Natural killer cell treated with Interleukin-12 subunit alpha and Interleukin-12 subunit beta and Interleukin-15 and Interleukin-18, amount 100 ng/mL, for 72 hours (primary cell): ENCODE measurements around the gene TNIK. TPM values are rescaled to one million over a fixed set of nuclear protein-coding genes. Genes with fewer than 3 reads are reported as not detected.
"Not testable (repeated sequence)": the region's sequence is repeated elsewhere in the genome, so short reads cannot be mapped to it uniquely, and the experiment has no call there.

Experiments used
- ATAC-seq, 2 donors: fragments of 150-1000 bp; cut with Tn5 transposase in 1 of 2; sonication (Bioruptor Pico), chemical (Tn5 transposase) in 1 of 2; 2 replicates each; pipeline ENCODE4 v1.10.0; 2021
- DNase-seq: peaks from one replicate; pipeline ENCODE4 v3.0.0; 2022; ENCODE audit warnings: low spot score
- H3K27ac Mint-ChIP-seq, 2 donors: 1 replicate in 1 of 2; 2 replicates in 1 of 2; pipeline ENCODE4 v1.8.0; 2022; ENCODE audit warnings: mixed read lengths in 2 of 2, mild to moderate bottlenecking in 1 of 2, moderate library complexity in 1 of 2
- H3K27me3 Mint-ChIP-seq, 2 donors: 1 replicate in 1 of 2; 2 replicates in 1 of 2; pipeline ENCODE4 v1.8.0; 2022; ENCODE audit warnings: mixed read lengths in 2 of 2
- H3K36me3 Mint-ChIP-seq: one replicate; pipeline ENCODE4 v1.8.0; 2022; ENCODE audit warnings: mixed read lengths
- H3K4me1 Mint-ChIP-seq, 2 donors: 1 replicate in 1 of 2; 2 replicates in 1 of 2; pipeline ENCODE4 v1.8.0; 2022; ENCODE audit warnings: low read depth in 2 of 2, mixed read lengths in 2 of 2, mild to moderate bottlenecking in 1 of 2
- H3K4me3 Mint-ChIP-seq: one replicate; pipeline ENCODE4 v1.8.0; 2022; ENCODE audit warnings: mixed read lengths
- H3K9me3 Mint-ChIP-seq: 2 replicates; pipeline ENCODE4 v1.8.0; 2022; ENCODE audit warnings: mixed read lengths
- total RNA-seq, 2 donors: library from RNA; stranded (reverse); gene quantifications; one replicate each; pipeline ENCODE4 v1.2.3, GENCODE V29; 2022

TNIK gene
- total RNA-seq, 2 donors from 2014 or later = 44.3 to 48.5 TPM

DNA sequence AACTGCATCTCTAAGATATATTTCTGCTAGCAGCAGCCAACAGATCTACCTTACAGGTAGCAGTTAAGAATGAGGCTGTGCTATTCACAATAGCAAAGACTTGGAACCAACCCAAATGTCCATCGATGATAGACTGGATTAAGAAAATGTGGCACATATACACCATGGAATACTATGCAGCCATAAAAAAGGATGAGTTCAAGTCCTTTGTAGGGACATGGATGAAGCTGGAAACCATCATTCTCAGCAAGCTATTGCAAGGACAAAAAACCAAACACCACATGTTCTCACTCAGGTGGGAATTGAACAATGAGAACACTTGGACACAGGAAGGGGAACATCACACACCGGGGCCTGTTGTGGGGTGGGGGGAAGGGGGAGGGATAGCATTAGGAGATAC lies 218.6 kb downstream of the TNIK start:
- H3K27ac Mint-ChIP-seq, H3K36me3 Mint-ChIP-seq, ATAC-seq, H3K27me3 Mint-ChIP-seq, DNase-seq, H3K9me3 Mint-ChIP-seq, H3K4me3 Mint-ChIP-seq: not testable (repeated sequence)
- peaks cover 11 to 18% of the 10 kb centered on the region in 2 donors for H3K4me1 Mint-ChIP-seq

DNA sequence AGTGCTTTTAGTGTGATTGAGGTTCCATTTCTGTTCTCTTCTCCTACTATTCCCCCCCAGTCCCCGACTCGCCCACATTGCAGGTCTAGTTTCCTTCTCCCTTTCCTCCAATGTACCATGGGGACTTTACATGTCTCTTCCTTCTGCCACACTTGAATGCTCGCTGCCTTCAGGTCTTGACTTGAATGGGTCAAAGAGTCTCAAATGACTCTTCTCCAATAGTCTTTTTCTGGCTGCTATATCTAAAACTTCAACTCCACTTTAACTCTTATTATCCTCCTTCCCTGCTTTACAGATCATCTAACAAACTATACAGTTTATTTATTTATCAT lies 219.7 kb downstream of the TNIK start:
- Mint-ChIP-seq H3K36me3 (peaks cover 5% of the 10 kb centered on the region), H3K9me3 (peaks cover 3% of the 10 kb centered on the region), H3K4me1 (peaks cover 23 to 28% of the 10 kb centered on the region in 2 donors), H3K4me3 (no peak overlapping the region), H3K27ac (no peak overlapping the region), H3K27me3 (no peaks in the 10 kb centered on the region)
- DNase-seq = no peak
- ATAC-seq = no peak

DNA sequence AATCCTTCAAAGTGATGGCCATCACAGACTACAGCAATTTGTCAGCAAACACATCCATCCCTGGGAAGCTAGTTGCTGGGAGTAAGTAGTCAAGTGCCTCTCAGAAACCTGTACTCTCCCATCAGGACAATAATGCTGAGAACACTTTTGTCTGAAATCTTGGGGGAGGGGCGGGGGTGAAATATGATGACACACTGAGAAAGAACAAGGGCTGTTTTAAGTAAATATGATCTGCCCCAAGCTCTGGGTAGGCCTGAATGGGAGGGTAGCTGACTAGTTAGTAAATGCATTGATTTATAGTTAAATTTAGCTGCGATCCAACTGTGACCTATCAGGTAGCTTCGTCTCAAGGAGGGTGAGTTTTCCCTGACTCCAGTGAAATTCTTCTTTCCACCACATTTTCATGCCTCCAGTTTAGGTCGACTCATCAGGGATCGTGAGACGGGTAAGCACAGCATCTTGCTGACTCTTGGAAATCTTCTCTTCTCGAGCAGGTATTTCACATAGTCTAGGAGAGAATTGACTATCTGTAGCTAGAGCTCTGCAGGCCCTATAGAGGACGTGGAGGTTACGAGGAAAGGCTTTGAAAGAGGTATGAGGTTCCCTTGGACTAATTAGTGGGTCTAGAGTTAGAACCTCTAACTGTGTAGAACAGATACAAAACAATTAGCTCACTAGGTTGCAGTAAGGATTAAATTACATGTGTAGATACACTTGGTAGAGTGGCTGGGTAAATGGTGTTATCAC lies 220.3 kb downstream of the TNIK start:
- peak overlapping the region in 1 of 2 donors; percentile 83 for H3K27ac Mint-ChIP-seq
- peaks cover 3% of the 10 kb centered on the region for H3K9me3 Mint-ChIP-seq
- no peak for ATAC-seq
- no peak overlapping the region for H3K4me3 Mint-ChIP-seq
- H3K4me1 Mint-ChIP-seq = peaks cover 25 to 32% of the 10 kb centered on the region in 2 donors
- peaks cover 5% of the 10 kb centered on the region for H3K36me3 Mint-ChIP-seq
- H3K27me3 Mint-ChIP-seq = no peaks in the 10 kb centered on the region
- no peak for DNase-seq

DNA sequence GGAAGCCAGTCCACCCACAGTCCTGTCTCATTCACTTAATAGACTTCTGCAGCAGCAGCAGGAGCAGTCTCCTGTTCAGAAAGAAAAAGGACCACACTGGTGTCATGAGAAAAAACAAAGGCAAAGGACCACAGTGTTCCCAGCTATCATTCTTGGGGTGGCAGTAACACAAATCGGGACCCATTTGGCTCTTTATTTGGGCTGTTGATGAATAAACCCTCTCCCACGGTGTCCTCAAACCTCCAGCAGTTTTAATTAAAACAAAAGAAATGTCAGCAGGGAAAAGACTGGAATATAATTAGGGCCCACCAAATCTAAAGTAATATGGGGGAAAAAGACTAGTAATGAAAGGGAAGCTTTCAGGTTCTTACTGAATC lies 223.2 kb downstream of the TNIK start:
- no peak overlapping the region for H3K4me3 Mint-ChIP-seq
- no peaks in the 10 kb centered on the region for H3K27me3 Mint-ChIP-seq
- peak overlapping the region in 1 of 2 donors; percentile 19 for H3K27ac Mint-ChIP-seq
- ATAC-seq (no peak), DNase-seq (no peak)
- H3K4me1 Mint-ChIP-seq = peaks cover 40 to 49% of the 10 kb centered on the region in 2 donors
- peaks cover under 1% of the 10 kb centered on the region for H3K36me3 Mint-ChIP-seq
- H3K9me3 Mint-ChIP-seq = peaks cover 3% of the 10 kb centered on the region

DNA sequence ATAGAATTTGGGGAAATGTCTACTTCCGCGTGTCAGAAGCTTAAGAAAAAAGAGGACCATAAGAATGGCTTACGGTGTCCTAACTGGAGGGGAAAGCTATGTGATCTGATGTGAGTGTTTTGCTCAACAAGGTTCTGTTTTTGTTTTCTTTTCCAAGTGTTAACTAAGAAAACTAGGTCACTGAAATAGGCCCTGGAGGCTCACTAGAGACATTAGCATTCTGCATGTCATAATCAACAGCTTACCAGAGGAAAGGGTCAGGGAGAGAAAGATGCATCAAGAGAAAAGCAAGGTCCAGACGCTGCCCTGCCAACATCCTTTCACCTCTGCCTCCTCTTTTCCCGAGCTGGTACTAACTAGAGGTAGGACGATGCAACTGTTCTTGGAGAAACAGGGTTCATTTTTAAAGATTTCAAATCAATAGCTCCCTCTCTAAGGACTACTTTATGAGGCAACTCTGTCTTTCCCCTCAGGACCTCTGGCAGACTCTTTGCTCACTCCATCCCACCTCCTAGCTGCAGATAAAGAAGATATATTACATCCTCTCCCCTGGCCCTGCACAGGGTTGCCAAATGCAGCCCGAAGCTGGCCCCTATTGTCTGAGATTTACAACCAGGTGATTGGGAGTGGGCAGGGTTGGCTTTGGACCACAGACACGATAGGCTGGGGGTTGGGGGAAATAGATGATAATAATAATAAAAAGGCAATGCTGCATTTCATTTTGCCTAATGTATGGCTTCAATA lies 223.8 kb downstream of the TNIK start:
- Mint-ChIP-seq H3K36me3 (no peaks in the 10 kb centered on the region), H3K9me3 (peaks cover 3% of the 10 kb centered on the region), H3K4me3 (no peak overlapping the region), H3K4me1 (peaks cover 40 to 49% of the 10 kb centered on the region in 2 donors), H3K27ac (no peak overlapping the region), H3K27me3 (no peaks in the 10 kb centered on the region)
- ATAC-seq (no peak), DNase-seq (no peak)

DNA sequence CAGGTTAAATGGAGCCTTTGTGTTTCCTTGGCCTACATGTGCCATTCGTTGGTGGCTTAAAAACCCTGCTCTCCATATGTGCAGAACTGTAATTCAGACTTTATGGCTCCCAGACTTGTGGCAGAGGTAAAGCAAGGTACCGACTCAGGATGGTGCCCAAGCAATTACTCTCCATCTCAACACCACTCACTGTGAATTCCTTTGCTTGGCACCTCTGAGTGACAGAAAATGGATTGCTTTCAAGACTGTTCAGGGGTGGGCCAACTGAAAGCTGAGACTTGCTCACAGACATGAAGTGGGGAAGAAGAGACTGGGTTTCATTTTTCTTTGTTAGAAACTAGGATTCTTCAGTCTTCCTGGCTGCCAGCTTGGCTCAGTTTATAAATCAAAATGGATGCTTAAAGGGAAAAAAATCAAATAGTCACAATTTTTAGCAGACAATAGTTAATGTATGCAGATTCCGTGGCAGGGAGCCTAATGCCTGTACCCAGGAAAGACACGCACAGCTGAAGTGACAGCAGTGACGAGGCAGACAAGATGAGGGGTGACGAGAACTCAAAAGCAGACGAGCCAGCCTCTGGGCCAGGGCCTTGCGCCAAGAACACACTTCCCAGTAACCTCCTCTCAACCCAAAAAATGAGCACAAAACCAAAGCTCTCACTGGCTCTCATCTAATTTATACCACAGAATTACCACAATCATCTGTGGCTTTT lies 225.8 kb downstream of the TNIK start:
- DNase-seq = no peak
- peaks cover 45 to 46% of the 10 kb centered on the region in 2 donors for H3K4me1 Mint-ChIP-seq
- ATAC-seq = no peak
- no peaks in the 10 kb centered on the region for H3K27me3 Mint-ChIP-seq
- H3K27ac Mint-ChIP-seq = peak overlapping the region in 1 of 2 donors; percentile 43
- peaks cover 3% of the 10 kb centered on the region for H3K9me3 Mint-ChIP-seq
- H3K4me3 Mint-ChIP-seq = no peak overlapping the region
- no peaks in the 10 kb centered on the region for H3K36me3 Mint-ChIP-seq

DNA sequence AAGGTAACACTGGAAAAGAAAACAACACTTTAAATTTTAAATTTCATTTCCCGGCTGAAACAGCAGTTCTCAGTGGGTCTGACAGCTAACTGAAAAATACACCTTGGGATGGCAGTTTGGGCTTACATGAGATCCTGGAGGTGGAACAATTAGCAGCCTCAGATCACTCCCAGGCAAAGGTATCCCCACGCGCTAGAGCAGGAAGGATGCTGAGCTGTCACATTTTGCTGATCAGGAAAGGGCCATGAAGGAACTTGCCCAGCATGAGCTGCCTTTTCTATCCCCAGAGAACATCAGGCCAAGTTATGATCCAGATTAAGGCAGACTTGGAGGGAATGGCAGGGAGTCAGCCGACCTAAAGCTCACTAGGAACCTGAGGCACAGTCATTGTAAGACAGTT lies 228.8 kb downstream of the TNIK start:
- no peak for ATAC-seq
- H3K27me3 Mint-ChIP-seq = no peaks in the 10 kb centered on the region

DNA sequence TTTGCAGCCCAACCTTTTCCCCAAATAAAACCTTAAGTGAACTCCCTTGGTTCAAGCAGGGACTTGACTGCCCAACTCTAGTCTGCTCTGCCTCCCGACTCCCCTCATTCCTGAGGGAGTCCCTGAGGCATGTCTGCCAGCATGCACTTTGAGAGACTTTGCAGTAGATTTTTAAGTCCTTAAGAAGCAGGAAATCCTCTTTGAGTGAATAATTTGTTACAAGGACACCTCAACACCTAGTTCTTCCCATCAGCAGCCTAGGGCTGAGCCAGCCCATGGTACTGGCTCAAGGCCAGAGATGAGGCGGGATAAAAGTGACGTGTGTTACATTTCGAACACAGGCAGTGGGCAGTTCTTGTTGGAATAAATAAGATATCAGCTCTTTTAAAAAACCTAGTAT lies 229.3 kb downstream of the TNIK start:
- peaks cover 12% of the 10 kb centered on the region for H3K36me3 Mint-ChIP-seq

More for the DNA sequence above, 228.8 kb downstream of the TNIK start:
- no peak for DNase-seq
- Mint-ChIP-seq H3K36me3 (peaks cover 7% of the 10 kb centered on the region), H3K4me3 (no peak overlapping the region), H3K4me1 (peaks cover 47 to 54% of the 10 kb centered on the region in 2 donors), H3K27ac (no peak overlapping the region), H3K9me3 (peaks cover 3% of the 10 kb centered on the region)

DNA sequence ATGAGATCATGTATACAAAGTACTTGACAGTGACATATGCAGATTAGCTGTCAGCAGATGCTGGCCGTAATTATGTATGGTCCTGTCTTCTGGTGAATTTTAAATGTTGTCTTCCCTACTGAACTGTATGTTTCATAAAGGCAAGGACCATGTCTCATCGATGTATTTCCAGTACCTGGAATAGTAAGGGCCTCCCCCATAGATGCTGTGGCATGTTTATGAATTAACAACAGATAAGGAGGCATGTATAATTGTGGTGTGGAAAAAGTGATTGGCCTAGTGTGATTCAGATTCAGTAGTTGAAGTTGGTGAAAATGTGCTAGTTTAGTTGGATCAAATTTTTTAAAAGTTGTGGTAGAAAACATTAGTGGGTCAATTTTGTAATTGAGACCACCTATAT lies 231.0 kb downstream of the TNIK start:
- H3K4me3 Mint-ChIP-seq = no peak overlapping the region
- no peak for DNase-seq
- H3K9me3 Mint-ChIP-seq = peaks cover 3% of the 10 kb centered on the region
- H3K36me3 Mint-ChIP-seq = peaks cover 19% of the 10 kb centered on the region
- H3K27me3 Mint-ChIP-seq = no peaks in the 10 kb centered on the region
- no peak for ATAC-seq
- peaks cover 50 to 53% of the 10 kb centered on the region in 2 donors for H3K4me1 Mint-ChIP-seq
- H3K27ac Mint-ChIP-seq = peak overlapping the region in 1 of 2 donors; percentile 11

More for the DNA sequence above, 229.3 kb downstream of the TNIK start:
- no peak for DNase-seq
- ATAC-seq = no peak
- no peaks in the 10 kb centered on the region for H3K27me3 Mint-ChIP-seq
- no peak overlapping the region for H3K4me3 Mint-ChIP-seq
- peak overlapping the region; percentile 36 to 42 for H3K27ac Mint-ChIP-seq
- H3K9me3 Mint-ChIP-seq = peaks cover 3% of the 10 kb centered on the region
- H3K4me1 Mint-ChIP-seq = peaks cover 47 to 53% of the 10 kb centered on the region in 2 donors

DNA sequence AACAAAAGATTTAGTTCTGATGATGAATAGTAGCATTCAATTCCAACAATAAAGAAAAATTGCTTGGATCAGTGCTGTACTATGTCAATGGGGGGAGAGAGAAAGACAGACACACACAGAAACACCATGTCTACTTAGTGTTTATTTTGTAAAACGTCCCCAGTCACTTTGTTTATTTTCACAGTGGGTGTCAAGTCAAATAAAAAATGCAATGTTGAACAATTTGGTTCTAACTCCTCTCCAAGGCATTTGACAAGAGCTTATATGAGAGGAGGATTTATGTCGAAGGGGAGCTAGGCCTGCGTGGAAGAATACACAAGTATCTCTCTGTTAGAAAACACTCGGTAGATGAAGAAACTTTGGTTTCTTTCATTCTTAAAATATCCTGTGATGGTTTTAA lies 232.0 kb downstream of the TNIK start:
- peaks cover 3% of the 10 kb centered on the region for H3K9me3 Mint-ChIP-seq
- no peaks in the 10 kb centered on the region for H3K27me3 Mint-ChIP-seq
- H3K4me1 Mint-ChIP-seq = peaks cover 48 to 52% of the 10 kb centered on the region in 2 donors
- peaks cover 19% of the 10 kb centered on the region for H3K36me3 Mint-ChIP-seq
- no peak for DNase-seq
- no peak overlapping the region for H3K4me3 Mint-ChIP-seq
- ATAC-seq = no peak
- peak overlapping the region in 1 of 2 donors; percentile 48 for H3K27ac Mint-ChIP-seq

DNA sequence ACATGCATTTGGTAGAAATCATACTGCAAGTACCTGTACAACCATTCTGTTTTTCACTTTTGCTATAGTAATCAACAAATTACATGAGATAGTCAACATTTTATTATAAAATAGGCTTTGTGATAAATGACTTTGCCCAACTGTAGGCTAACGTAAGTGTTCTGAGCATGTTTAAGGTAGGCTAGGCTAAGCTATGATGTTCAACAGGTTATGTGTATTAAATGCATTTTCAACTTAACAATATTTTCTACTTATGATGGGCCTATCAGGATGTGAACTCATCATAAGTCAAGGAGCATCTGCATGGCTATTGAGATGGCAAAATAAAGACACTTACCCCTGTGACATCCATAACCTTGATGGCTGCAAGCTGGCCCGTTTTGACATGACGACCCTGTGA lies 232.4 kb downstream of the TNIK start:
- no peak for DNase-seq
- H3K27ac Mint-ChIP-seq = peak overlapping the region in 1 of 2 donors; percentile 48
- no peak overlapping the region for H3K4me3 Mint-ChIP-seq
- no peak for ATAC-seq
- H3K27me3 Mint-ChIP-seq = no peaks in the 10 kb centered on the region
- H3K36me3 Mint-ChIP-seq = peaks cover 19% of the 10 kb centered on the region
- H3K9me3 Mint-ChIP-seq = no peaks in the 10 kb centered on the region
- H3K4me1 Mint-ChIP-seq = peaks cover 43 to 50% of the 10 kb centered on the region in 2 donors

DNA sequence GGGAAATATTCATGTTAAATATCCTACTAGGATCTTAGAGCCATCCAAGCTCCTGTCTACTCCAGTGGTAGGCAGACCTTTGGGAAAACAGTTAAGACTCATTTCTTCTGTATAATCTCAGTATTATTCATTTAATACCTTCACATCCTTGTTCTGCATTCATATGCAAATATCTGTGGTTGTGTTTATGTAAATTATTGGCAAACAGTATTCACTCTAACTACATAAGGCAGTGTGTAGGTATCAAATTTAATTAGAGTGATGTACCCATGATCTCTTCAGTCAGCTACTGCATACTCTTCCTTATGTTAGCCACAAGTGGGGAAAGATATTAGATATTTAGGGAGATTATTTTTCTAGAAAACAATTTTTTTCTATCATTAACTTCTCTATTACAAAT lies 232.8 kb downstream of the TNIK start:
- ATAC-seq (peak in 1 of 2 donors; percentile 36), DNase-seq (no peak)
- H3K27ac Mint-ChIP-seq = peak overlapping the region in 1 of 2 donors; percentile 25
- H3K9me3 Mint-ChIP-seq = no peaks in the 10 kb centered on the region
- peaks cover 19% of the 10 kb centered on the region for H3K36me3 Mint-ChIP-seq
- peaks cover 39 to 46% of the 10 kb centered on the region in 2 donors for H3K4me1 Mint-ChIP-seq
- H3K4me3 Mint-ChIP-seq = no peak overlapping the region
- no peaks in the 10 kb centered on the region for H3K27me3 Mint-ChIP-seq

DNA sequence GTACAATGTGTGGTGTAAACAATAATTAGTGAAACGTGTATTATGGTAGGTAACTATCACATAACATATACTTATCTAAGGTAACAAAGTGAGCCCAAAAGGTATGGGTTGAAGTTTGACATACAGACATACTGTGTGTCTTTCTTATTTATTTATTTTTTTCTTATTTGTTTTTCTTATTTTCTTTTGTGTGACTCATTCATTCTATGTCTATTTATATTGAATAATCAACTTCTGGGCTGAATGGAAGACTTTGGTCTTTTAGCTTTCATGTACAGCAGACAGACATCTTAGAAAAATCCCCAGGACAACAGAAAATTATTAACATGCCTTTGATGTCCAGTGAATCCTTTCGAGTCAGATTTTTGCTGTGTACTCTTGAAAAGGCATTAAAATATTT lies 233.4 kb downstream of the TNIK start:
- peak overlapping the region in 1 of 2 donors; percentile 25 for H3K27ac Mint-ChIP-seq
- H3K36me3 Mint-ChIP-seq = peaks cover 19% of the 10 kb centered on the region

DNA sequence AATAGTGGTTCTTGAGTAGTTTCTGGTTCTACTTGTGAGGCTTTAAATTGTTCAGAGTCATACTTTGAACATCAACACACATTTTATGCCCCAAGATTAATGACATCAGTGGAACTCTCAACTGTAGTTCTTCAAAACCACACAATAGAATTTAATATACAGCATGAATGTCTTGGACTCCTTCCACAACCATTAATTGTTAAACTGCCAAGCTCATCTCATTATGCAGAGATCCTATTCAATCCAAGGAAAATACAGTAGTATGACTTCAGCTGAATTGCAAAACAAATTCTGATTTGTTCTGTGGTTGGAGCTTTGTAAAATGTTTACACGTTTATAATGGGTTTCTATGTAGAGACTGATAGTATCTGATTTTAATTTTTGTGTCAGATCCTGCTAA lies 234.5 kb downstream of the TNIK start:
- Mint-ChIP-seq H3K36me3 (peaks cover 19% of the 10 kb centered on the region), H3K9me3 (no peaks in the 10 kb centered on the region), H3K27me3 (no peaks in the 10 kb centered on the region), H3K27ac (peak overlapping the region; percentile 65 to 82), H3K4me3 (peak overlapping the region; percentile 33), H3K4me1 (peaks cover 36 to 44% of the 10 kb centered on the region in 2 donors)
- DNase-seq (no peak), ATAC-seq (no peak)

More for the DNA sequence above, 233.4 kb downstream of the TNIK start:
- ATAC-seq (no peak), DNase-seq (no peak)
- Mint-ChIP-seq H3K4me1 (peaks cover 39 to 46% of the 10 kb centered on the region in 2 donors), H3K4me3 (no peak overlapping the region), H3K27me3 (no peaks in the 10 kb centered on the region), H3K9me3 (no peaks in the 10 kb centered on the region)
